GM12878 (cell line): ENCODE results near the gene DAPK2. TPM values are rescaled to one million over a fixed set of nuclear protein-coding genes. Genes with fewer than 3 reads are reported as not detected.

Experiments used
- ATAC-seq: fragments of 200-7000 bp; cut with Tn5 transposase; 3 replicates; pipeline ENCODE4 v1.9.1; 2020; ENCODE audit warnings: mild to moderate bottlenecking, moderate library complexity
- BruUV-seq: library from RNA; stranded (reverse); fragments of 400-500 nt; replicated peaks from 2 replicates; lab custom pipeline; 2021; lab: Mats Ljungman, UMichigan
- CTCF ChIA-PET: fragments of 300-600 bp; sonication (Branson Sonifier 250); formaldehyde crosslinking; extraction: SDS; loops from one replicate; lab custom pipeline; 2021; ENCODE audit warnings: inconsistent platforms; lab: Yijun Ruan, JAX
- POLR2A ChIA-PET: fragments of 350-600 bp; formaldehyde crosslinking; extraction: SDS; loops from one replicate; lab custom pipeline; 2021; ENCODE audit warnings: inconsistent platforms; lab: Charles Lee
- RAD21 ChIA-PET: fragments of 300-600 bp; sonication (Branson Sonifier 250); formaldehyde crosslinking; loops from one replicate; lab custom pipeline; 2023; ENCODE audit warnings: antibody characterized with exemption; ENCODE audit not compliant: unreplicated experiment; lab: Charles Lee
- SMC1A ChIA-PET: fragments of 300-600 bp; sonication (Branson Sonifier 250); formaldehyde crosslinking; loops from one replicate; lab custom pipeline; 2023; ENCODE audit not compliant: unreplicated experiment, uncharacterized antibody; lab: Charles Lee
- DNase-seq: peaks from one replicate; pipeline ENCODE4 v3.0.0-alpha.2; 2011; ENCODE audit warnings: low read depth, low spot score
- FAIRE-seq: peaks from 3 replicates; lab custom pipeline; 2011; peaks lifted over from hg19 to GRCh38; lab: Jason Lieb, UNC
- H2AFZ ChIP-seq: 2 replicates; pipeline ENCODE4 v1.6.0; 2011; ENCODE audit warnings: low read depth, low read length, control low read depth; ENCODE audit not compliant: control insufficient read depth
- H3K27ac ChIP-seq: 2 replicates; pipeline ENCODE4 v1.5.1; 2011; ENCODE audit warnings: control low read depth; ENCODE audit not compliant: control insufficient read depth, insufficient read depth
- H3K27me3 ChIP-seq, 2 experiments: replicated peaks in 1 of 2; 2 replicates each; pipeline versions ENCODE4 v1.6.0 to v1.6.1; 2011; ENCODE audit warnings: low read length in 1 of 2; ENCODE audit not compliant: control insufficient read depth in 2 of 2, insufficient read depth in 2 of 2
- H3K36me3 ChIP-seq, 2 experiments: 2 replicates each; pipeline ENCODE4 v1.5.1; 2011; ENCODE audit warnings: low read length in 1 of 2; ENCODE audit not compliant: control insufficient read depth in 2 of 2, insufficient read depth in 2 of 2
- H3K4me1 ChIP-seq: 2 replicates; pipeline ENCODE4 v1.6.1; 2011; ENCODE audit warnings: mild to moderate bottlenecking, low read length, moderate library complexity, mixed read lengths; ENCODE audit not compliant: control insufficient read depth, insufficient read depth
- H3K4me2 ChIP-seq: 2 replicates; pipeline ENCODE4 v1.6.0; 2011; ENCODE audit warnings: control low read depth; ENCODE audit not compliant: control insufficient read depth, insufficient read depth
- H3K4me3 ChIP-seq: fragments of 200-600 bp; sonication (generic); 2 replicates; pipeline ENCODE4 v1.5.1; 2016
- H3K79me2 ChIP-seq: 2 replicates; pipeline ENCODE4 v1.6.0; 2011; ENCODE audit warnings: low read length; ENCODE audit not compliant: control insufficient read depth, insufficient read depth
- H3K9ac ChIP-seq: 2 replicates; pipeline ENCODE4 v1.8.0; 2011; ENCODE audit warnings: low read length, control low read depth, mixed read lengths; ENCODE audit not compliant: control insufficient read depth, insufficient read depth
- H3K9me3 ChIP-seq: replicated peaks from 3 replicates; pipeline ENCODE4 v1.5.1; 2011; ENCODE audit warnings: mild to moderate bottlenecking, low read length; ENCODE audit not compliant: control insufficient read depth, insufficient read depth
- H4K20me1 ChIP-seq: 2 replicates; pipeline ENCODE4 v1.6.0; 2011; ENCODE audit not compliant: control insufficient read depth, insufficient read depth
- BCL3 ChIP-seq: IDR thresholded peaks from 2 replicates; pipeline ENCODE4 v1.6.1; 2011; ENCODE audit warnings: borderline replicate concordance, low read depth, mild to moderate bottlenecking, moderate library complexity, low read length; ENCODE audit not compliant: insufficient read depth, poor library complexity, severe bottlenecking
- CBFB ChIP-seq: IDR thresholded peaks from 2 replicates; pipeline ENCODE4 v1.6.1; 2016; ENCODE audit warnings: antibody characterized with exemption, low read depth
- EED ChIP-seq: sonication (generic); IDR thresholded peaks from 2 replicates; pipeline ENCODE4 v1.6.1; 2016; ENCODE audit warnings: antibody characterized with exemption, low read depth
- FOS ChIP-seq: IDR thresholded peaks from 3 replicates; pipeline ENCODE4 v1.6.1; 2011; ENCODE audit warnings: borderline replicate concordance; ENCODE audit not compliant: insufficient read length; ENCODE audit errors: extremely low read depth
- IKZF2 ChIP-seq, 2 experiments: fragments of 450-650 bp; IDR thresholded peaks; 2 replicates each; pipeline ENCODE4 v1.6.1; 2017; ENCODE audit warnings: mild to moderate bottlenecking in 2 of 2, moderate library complexity in 2 of 2
- JUNB ChIP-seq: IDR thresholded peaks from 2 replicates; pipeline ENCODE4 v1.6.1; 2016; ENCODE audit warnings: antibody characterized with exemption, mild to moderate bottlenecking
- MYB ChIP-seq: fragments of 150-350 bp; IDR thresholded peaks from 2 replicates; pipeline ENCODE4 v1.6.1; 2014; ENCODE audit warnings: mild to moderate bottlenecking, low read depth, low read length, borderline replicate concordance
- NFXL1 ChIP-seq: fragments of 450-650 bp; IDR thresholded peaks from 2 replicates; pipeline ENCODE4 v1.6.1; 2017; ENCODE audit warnings: antibody characterized with exemption, mild to moderate bottlenecking, borderline replicate concordance
- NRF1 ChIP-seq: conservative IDR thresholded peaks from 2 replicates; pipeline ENCODE4 v1.6.1; 2011; ENCODE audit warnings: mild to moderate bottlenecking, low read depth, low read length, improper control_type of control experiment
- PKNOX1 ChIP-seq: fragments of 450-650 bp; IDR thresholded peaks from 2 replicates; pipeline ENCODE4 v1.6.1; 2016; ENCODE audit warnings: mild to moderate bottlenecking
- PML ChIP-seq: IDR thresholded peaks from 2 replicates; pipeline ENCODE4 v1.6.1; 2012; ENCODE audit warnings: low read length, inconsistent platforms
- RAD21 ChIP-seq: IDR thresholded peaks from 2 replicates; pipeline ENCODE4 v1.6.1; 2011; ENCODE audit warnings: mild to moderate bottlenecking, low read depth, low read length, moderate library complexity; ENCODE audit not compliant: insufficient read depth
- RELA ChIP-seq: fragments of 450-650 bp; IDR thresholded peaks from 2 replicates; pipeline ENCODE4 v1.8.0; 2014; ENCODE audit warnings: borderline replicate concordance; ENCODE audit not compliant: partially characterized antibody
- SMC3 ChIP-seq: IDR thresholded peaks from 2 replicates; pipeline ENCODE4 v1.6.1; 2011; ENCODE audit warnings: low read length, improper control_type of control experiment, borderline replicate concordance
- TBL1XR1 ChIP-seq: IDR thresholded peaks from 2 replicates; pipeline ENCODE4 v1.6.1; 2012; ENCODE audit warnings: low read depth, low read length, improper control_type of control experiment
- WGBS: methylation state at CpG from one replicate; pipeline ENCODE4 v1.1.6; 2016; ENCODE audit warnings: low lambda C conversion rate; ENCODE audit not compliant: insufficient replicate concordance, insufficient coverage; ENCODE audit errors: missing lambda C conversion rate; 5-methylcytosine and 5-hydroxymethylcytosine counted together
- in situ Hi-C: fragments of 300-500 bp; cut with MboI; formaldehyde crosslinking; loops from 9 replicates; pipeline ENCODE4 v1.14.3; 2018; ENCODE audit warnings: mixed read lengths
- intact Hi-C: fragments of 100-400 bp; cut with micrococcal nuclease; formaldehyde crosslinking; loops from one replicate; pipeline ENCODE4 v1.14.2; 2022; ENCODE audit not compliant: unreplicated experiment
- polyA plus RNA-seq, 11 experiments: library from polyadenylated mRNA; depleted of rRNA in 4 of 11; unstranded in 6 of 11; stranded (reverse) in 5 of 11; fragments of >200 nt; fragmentation: Nextera tagmentation in 4 of 11; fragmentation: Illumina TruSeq in 1 of 11; extraction: Ambion mirVana in 4 of 11; extraction: Trizol in 1 of 11; gene quantifications; 1 replicate in 1 of 11; 2 replicates in 10 of 11; pipeline versions ENCODE4 v1.2.1 to v1.2.3, GENCODE V29; 2011 to 2016; ENCODE audit warnings: inconsistent platforms in 2 of 11, missing spikeins in 2 of 11, low read depth in 1 of 11
- total RNA-seq, 4 experiments: library from RNA; depleted of rRNA in 3 of 4; stranded (reverse); fragments of >200 nt in 3 of 4; fragmentation: Illumina TruSeq in 1 of 4; extraction: Trizol in 1 of 4; gene quantifications; 2 replicates each; pipeline versions ENCODE4 v1.2.1 to v1.2.3, GENCODE V29; 2013 to 2021

The DAPK2 gene
- total and polyA plus RNA-seq, 10 of the 15 experiments (the other 5 are each of a cell fraction or from before 2014, with no cell fraction given) = 0.69 to 8.4 (median 4.1) TPM

- POLR2A ChIA-PET = interaction anchor here (0.6 kb wide), 1 partner anchor 192 kb away, joined by 4 read pairs; no protein-coding TSS in a partner anchor
- SMC1A ChIA-PET = interaction anchor here (0.8 kb wide), 2 partner anchors 98 to 110 kb away, joined by 3 read pairs; no protein-coding TSS in a partner anchor
- Histone ChIP-seq H3K36me3 (no peaks in the 10 kb centered on the region; a peak in 1 of 4 replicates), H4K20me1 (no peaks in the 10 kb centered on the region), H3K79me2 (peaks cover 10% of the 10 kb centered on the region)
- ATAC-seq = no peak
- 100% methylated on average over 3 of the region's 3 CpGs for WGBS
- CTCF ChIA-PET = interaction anchor here (1.0 to 1.6 kb wide), 4 partner anchors 9 to 285 kb away, joined by 3 to 12 read pairs (median 4); partner anchors contain the start of gene DAPK2
- in situ Hi-C loops = no loop called here
- TF ChIP-seq RAD21 (no peak), JUNB (no peak), NFXL1 (no peak), BCL3 (no peak), PML (no peak), NRF1 (no peak), IKZF2 (IDR thresholded peaks at IDR 0.05) (no peak), SMC3 (no peak), TBL1XR1 (no peak), PKNOX1 (no peak), FOS (no peak), MYB (no peak), EED (no peak), CBFB (no peak), RELA (no peak)
- TF ChIP-seq, all 136 proteins: peak for 0
- H3K9ac ChIP-seq = no peak overlapping the region
- no peaks in the 10 kb centered on the region; the same call in 1 of the 2 replicates for H3K4me1 ChIP-seq
- no peak overlapping the region for H3K4me2 ChIP-seq
- RAD21 ChIA-PET = interaction anchor here (0.9 to 1.0 kb wide), 3 partner anchors 8 to 51 kb away, joined by 3 read pairs; no protein-coding TSS in a partner anchor
- H3K27ac ChIP-seq = no peak overlapping the region
- H3K9me3 ChIP-seq = no peaks in the 10 kb centered on the region
- intact Hi-C loops = no loop called here
- H3K4me3 ChIP-seq = no peak overlapping the region
- no TSS peak for BruUV-seq
- no peak overlapping the region for H2AFZ ChIP-seq
- DNase-seq = no peak
- H3K27me3 ChIP-seq = no peaks in the 10 kb centered on the region
- no peak for FAIRE-seq
Observed at GRCh38 chr15:64037116-64037515, 9.2 kb downstream of the DAPK2 start.
